ENCODE measurements around the gene LRBA.

Gene LRBA

GRCh38 chr4:150336676-150337412 is 678.2 kb downstream of the LRBA start:
- no peak for DNase-seq (ENCODE audit: low read depth in 1 of 2, low spot score in 1 of 2)

GRCh38 chr4:150332961-150333360 is 682.1 kb downstream of the LRBA start:
- DNase-seq (ENCODE audit: low read depth in 1 of 2, low spot score in 1 of 2) = no peak

- no peak for DNase-seq (ENCODE audit: low read depth in 1 of 2, low spot score in 1 of 2)
Observed at GRCh38 chr4:150332086-150332485, 683.0 kb downstream of the LRBA start.

GRCh38 chr4:150329373-150329772 is 685.7 kb downstream of the LRBA start:
- DNase-seq (ENCODE audit: low read depth in 1 of 2, low spot score in 1 of 2) = no peak

DNA sequence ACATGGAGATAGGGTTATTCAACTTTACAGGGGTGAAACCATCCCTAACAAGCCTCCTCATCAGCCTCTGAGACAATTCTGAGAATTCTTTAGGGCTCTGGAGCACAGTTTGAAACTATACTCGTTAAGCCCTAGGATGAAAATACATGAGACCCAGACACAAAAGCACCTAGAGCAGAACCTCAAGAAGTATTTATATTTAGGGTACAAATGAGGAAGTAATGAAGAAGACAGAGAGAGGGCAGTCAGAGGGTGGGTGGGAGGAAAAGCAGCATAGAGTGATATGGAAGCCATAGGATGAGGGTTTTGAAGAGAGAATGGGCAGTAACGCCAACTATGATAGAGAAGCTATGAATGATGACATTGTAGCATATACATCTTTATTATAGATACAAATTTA is 686.6 kb downstream of the LRBA start:
- no peak for DNase-seq (ENCODE audit: low read depth in 1 of 2, low spot score in 1 of 2)

DNA sequence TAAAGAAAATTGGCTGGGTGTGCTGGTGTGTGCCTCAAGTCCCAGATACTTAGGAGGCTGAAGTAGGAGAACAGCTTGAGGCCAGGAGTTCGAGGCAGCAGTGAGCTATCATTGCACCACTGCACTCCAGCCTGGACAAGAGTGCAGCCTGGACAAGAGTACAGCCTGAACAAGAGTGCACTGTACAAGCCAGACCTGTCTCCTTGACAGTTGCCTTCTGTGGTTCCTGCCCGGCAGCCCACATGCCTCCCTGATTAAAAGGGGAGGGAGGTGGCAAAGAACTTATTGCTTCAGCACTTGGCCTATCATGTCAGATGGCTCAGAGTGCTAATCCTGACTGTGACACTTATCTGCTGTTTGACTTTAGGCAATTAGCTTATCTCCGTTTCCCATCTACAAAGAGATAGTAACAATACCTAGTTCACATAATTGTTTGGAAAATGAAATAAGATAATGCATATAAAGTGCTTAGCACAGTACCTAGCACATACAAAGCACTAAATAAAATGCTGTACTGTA is 687.8 kb downstream of the LRBA start:
- no peak for DNase-seq (ENCODE audit: low read depth in 1 of 2, low spot score in 1 of 2)

- no peak for DNase-seq (ENCODE audit: low read depth in 1 of 2, low spot score in 1 of 2)
Observed at GRCh38 chr4:150325872-150326271, 689.2 kb downstream of the LRBA start.

DNA sequence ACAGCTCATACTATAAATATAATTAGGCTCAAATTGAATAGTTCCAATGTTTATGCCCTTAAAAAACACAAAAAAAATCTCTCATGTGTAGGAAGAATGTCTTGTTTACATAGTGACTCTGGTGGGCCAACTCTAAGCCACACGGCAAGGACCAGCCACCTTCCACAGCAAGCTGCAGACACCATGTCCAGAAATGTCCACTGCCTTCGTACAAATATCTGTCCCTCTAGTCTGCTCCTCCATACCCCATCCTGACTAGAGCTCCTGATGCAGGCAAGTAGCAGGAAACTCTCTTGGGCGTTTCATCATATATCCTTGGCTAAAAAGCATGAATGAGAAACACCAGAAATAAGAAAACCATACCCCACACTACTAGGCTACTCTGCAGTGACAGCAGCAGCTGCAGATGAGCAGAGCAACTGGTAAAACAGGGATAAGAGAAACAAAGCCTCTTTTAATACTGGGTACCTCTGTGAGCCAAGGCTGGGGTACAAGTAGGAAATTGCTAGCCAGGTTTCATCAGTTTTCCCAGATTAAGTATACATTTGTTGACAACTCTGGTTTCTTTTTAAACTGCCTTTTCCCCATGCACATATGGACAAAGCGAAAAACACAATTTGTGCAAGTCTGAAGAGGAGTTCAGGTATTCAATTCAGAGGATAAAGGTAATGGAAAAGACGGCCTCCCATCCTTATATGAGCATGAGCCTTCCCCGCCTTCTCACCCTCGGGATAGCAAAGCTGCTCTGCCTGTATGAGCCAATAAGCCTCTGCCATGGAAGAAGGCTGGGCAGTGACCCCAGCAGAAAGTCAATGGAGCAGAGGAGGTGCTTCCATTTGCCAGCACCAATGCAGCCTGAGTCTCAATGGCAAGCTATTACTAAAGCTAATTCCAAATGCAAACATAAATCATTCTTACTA is 691.4 kb downstream of the LRBA start:
- DNase-seq (ENCODE audit: low read depth in 1 of 2, low spot score in 1 of 2) = no peak

GRCh38 chr4:150322646-150323045 is 692.4 kb downstream of the LRBA start:
- DNase-seq (ENCODE audit: low read depth in 1 of 2, low spot score in 1 of 2) = no peak

DNA sequence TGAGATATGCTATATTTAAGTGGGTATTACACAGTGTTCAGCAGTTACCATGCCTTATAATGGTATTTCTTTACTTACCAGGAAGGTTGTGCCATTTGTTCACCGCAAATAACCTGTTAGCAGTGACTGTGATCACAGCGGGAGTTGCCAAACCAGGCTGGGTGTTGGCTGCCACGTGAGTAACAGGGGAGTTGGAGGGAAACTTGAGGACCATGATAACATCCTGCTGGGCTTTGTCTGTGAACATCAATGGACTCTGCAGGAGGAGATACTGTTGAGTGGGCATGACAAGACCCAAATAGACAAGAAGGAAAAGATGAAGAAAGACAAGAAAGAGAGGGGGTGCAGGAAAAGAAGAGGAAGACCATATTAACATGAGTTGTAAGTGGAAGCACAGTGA is 694.0 kb downstream of the LRBA start:
- no peak for DNase-seq (ENCODE audit: low read depth in 1 of 2, low spot score in 1 of 2)

- DNase-seq (ENCODE audit: low read depth in 1 of 2, low spot score in 1 of 2) = no peak
Observed at GRCh38 chr4:150318971-150319370, 696.1 kb downstream of the LRBA start.

- no peak for DNase-seq (ENCODE audit: low read depth in 1 of 2, low spot score in 1 of 2)
Observed at GRCh38 chr4:150318527-150318926, 696.6 kb downstream of the LRBA start.

DNA sequence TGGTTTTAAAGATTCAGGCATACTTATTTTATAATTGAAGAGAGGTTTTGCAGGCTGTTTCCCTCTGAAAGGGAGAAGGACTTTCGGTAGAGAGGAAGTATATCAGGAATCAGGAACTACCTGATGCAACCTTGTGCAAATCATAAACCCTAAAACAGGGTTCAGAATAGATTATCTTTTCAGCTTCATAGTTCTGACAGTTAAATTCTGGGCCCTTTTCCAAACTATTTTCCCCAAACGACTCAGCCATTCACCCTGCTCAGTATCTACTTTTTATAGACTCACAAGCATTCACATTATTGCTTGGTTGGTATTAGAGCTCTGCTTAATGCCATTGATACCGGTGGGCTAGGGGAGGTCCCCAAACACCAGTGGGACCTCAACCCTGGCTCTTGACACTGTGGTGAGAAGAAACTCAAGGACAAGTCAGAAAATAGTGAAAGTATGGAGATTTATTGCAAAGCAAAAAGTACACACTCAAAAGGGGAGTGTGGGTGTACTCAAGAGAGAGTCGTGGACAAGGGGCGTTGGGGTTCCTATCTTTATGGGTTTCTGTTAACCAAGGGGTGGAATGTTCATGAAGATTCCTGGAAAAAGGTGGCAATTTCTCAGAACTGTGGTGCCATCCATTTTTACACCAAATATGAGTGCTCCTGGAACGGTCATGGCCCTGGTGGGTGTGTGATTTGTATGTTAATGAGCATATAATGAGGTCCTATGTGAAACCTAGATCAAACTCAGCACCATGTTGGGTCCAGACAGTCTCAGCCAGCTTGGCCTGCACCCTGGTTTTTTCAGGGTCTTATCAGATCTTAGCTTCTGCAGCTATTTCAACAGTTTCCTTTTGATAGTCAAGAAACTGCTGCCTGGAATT is 698.5 kb downstream of the LRBA start:
- DNase-seq (ENCODE audit: low read depth in 1 of 2, low spot score in 1 of 2) = no peak

DNA sequence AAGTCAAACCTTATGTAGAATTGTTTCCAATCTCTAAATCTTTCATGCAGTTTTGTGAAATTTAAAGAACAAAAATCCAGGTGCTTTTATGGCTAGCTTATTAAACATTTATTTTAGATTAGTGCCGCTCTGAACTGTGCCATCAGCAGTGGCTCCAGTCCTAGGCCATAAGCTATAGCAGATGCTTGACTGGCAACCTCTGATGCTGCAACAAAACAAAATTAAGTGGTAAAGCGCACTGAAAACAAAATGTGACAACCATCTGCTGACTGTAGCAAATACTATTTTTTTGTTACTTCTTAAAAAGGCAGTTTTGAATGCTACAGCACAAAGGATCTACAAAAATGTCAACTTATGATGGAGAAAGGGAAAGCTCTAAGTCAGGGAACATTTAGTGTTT is 699.4 kb downstream of the LRBA start:
- DNase-seq (ENCODE audit: low read depth in 1 of 2, low spot score in 1 of 2) = no peak

DNA sequence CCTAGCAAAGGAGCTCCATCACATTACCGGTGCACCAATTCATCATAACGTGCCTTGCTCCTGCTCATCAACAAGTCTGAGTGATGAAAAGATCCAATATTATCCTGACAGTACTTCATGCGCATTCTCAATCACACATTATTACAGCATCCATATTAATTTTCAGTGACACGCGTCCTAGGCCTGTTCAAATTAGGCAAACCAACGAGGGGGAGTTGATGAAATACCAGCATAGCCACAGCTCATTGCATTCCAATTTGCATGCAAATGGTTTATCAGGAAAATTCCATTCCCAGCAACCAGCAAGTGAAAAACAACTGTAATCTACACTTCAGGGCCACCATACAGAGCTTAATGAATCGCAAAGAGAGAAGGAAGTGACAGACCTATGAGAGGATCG is 699.9 kb downstream of the LRBA start:
- DNase-seq (ENCODE audit: low read depth in 1 of 2, low spot score in 1 of 2) = no peak

- no peak for DNase-seq (ENCODE audit: low read depth in 1 of 2, low spot score in 1 of 2)
Observed at GRCh38 chr4:150314031-150314430, 701.1 kb downstream of the LRBA start.

GRCh38 chr4:150310159-150310895 is 704.8 kb downstream of the LRBA start:
- no peak for DNase-seq (ENCODE audit: low read depth in 1 of 2, low spot score in 1 of 2)

DNA sequence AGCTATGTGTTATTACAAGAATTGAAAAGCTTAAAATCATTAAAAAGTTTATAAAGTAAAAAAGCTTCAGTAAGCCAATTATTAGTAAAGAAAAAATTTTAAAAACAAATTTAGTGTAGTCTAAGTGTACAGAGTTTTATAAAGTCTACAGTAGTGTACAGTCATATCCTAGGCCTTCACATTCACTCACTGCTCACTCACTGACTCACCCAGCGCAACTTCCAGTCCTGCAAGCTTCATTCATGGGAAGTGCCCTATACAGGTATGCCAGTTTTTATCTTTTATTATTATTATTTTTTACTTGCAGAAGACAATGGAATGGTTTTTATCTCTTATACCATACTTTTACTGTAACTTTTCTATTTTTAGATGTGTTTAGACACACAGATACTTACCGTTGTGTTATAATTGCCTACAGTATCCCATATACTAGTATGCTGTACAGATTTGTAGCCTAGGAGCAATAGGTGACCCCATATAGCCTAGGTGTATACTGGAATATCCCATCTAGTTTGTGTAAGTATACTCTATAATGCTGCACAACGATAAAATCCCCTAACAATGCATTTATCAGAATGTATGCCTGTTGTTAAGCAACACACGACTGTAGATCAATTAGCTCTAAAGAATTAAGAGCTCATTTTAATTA is 706.1 kb downstream of the LRBA start:
- no peak for DNase-seq (ENCODE audit: low read depth in 1 of 2, low spot score in 1 of 2)

DNA sequence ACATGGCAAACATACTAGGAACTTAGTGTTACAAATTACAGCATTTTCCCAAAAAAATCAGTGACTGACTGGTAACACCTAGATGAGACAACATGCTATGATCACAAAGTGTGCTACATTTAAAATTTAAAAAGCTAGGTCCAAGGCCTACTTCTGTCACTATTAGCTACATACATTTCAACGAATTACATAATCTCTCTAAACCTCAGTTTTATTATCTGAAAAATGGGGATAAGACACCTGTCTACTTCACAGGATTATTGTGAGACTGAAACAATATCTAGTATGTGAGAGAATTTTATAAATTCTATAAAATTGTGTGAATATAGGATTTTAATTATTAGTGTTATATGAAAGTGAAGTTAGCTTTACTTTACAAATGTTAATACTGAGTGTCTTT is 708.4 kb downstream of the LRBA start:
- no peak for DNase-seq (ENCODE audit: low read depth in 1 of 2, low spot score in 1 of 2)

DNA sequence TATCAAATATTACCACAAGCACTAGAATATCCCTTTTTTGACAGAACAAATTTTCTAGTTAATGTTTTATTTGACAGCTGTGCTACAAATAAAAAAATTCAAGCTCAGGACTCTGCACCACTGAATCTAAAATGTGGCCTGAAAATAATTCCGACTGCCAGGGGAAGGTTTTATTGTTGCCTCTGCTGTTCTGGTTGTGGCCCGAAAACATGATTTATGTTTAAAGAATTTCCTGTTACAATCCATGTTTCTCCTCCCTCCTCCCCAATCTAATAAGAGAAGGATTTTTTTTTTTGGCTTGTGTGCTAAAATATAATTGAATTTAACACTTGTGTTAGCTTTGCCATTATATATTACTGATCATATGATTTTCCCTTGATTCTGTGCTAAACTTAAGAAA is 709.1 kb downstream of the LRBA start:
- no peak for DNase-seq (ENCODE audit: low read depth in 1 of 2, low spot score in 1 of 2)
